ENCODE data around the gene NPAS1. TPM values are rescaled to one million over a fixed set of nuclear protein-coding genes. Genes with fewer than 3 reads are reported as not detected.
"Not testable (repeated sequence)": the region's sequence is repeated elsewhere in the genome, so short reads cannot be mapped to it uniquely, and the experiment has no call there.

The NPAS1 gene
- total RNA-seq, 1 experiment from 2014 or later = 4.8 TPM

GRCh38 chr19:47003611-47004465 lies 15.8 kb upstream of the NPAS1 start:
- DNase-seq = no peak
- H3K4me3 ChIP-seq (ENCODE audit: low read length) = no peak overlapping the region
- H3K27me3 ChIP-seq (ENCODE audit: low read length) = no peaks in the 10 kb centered on the region
- H3K4me2 ChIP-seq (ENCODE audit: low read depth, low read length, poor library complexity, severe bottlenecking) = no peak overlapping the region
- no peaks in the 10 kb centered on the region for H3K79me2 ChIP-seq (ENCODE audit: low read length)
- no peaks in the 10 kb centered on the region for H3K36me3 ChIP-seq (ENCODE audit: insufficient read depth, low read length)
- no peaks in the 10 kb centered on the region for H3K4me1 ChIP-seq (ENCODE audit: low read length)
- H3K9me3 ChIP-seq (ENCODE audit: low read length) = no peaks in the 10 kb centered on the region
- no peak overlapping the region for H2AFZ ChIP-seq (ENCODE audit: low read length)
- H4K20me1 ChIP-seq (ENCODE audit: insufficient read depth, low read depth, low read length) = no peaks in the 10 kb centered on the region
- no peaks in the 10 kb centered on the region for H3K9me2 ChIP-seq (replicated peaks; ENCODE audit: insufficient read depth, low read length)
- H3K9ac ChIP-seq (ENCODE audit: low read length) = no peak overlapping the region
- no peak overlapping the region for H3K27ac ChIP-seq (ENCODE audit: low read length)

- Histone ChIP-seq H3K4me1 (ENCODE audit: low read length) (no peaks in the 10 kb centered on the region), H2AFZ (ENCODE audit: low read length) (no peak overlapping the region)
These were observed 14.4 kb upstream of the NPAS1 start for GRCh38 chr19:47005164-47005641.

GRCh38 chr19:47005873-47006272 lies 13.8 kb upstream of the NPAS1 start:
- H4K20me1 ChIP-seq (ENCODE audit: insufficient read depth, low read depth, low read length) = no peaks in the 10 kb centered on the region
- H3K27me3 ChIP-seq (ENCODE audit: low read length) = no peaks in the 10 kb centered on the region
- H3K9me3 ChIP-seq (ENCODE audit: low read length) = no peaks in the 10 kb centered on the region
- H3K4me1 ChIP-seq (ENCODE audit: low read length) = no peaks in the 10 kb centered on the region
- no peak overlapping the region for H3K4me3 ChIP-seq (ENCODE audit: low read length)
- no peak overlapping the region for H3K4me2 ChIP-seq (ENCODE audit: low read depth, low read length, poor library complexity, severe bottlenecking)
- H2AFZ ChIP-seq (ENCODE audit: low read length) = no peak overlapping the region
- H3K27ac ChIP-seq (ENCODE audit: low read length) = no peak overlapping the region
- no peaks in the 10 kb centered on the region for H3K9me2 ChIP-seq (replicated peaks; ENCODE audit: insufficient read depth, low read length)
- no peaks in the 10 kb centered on the region for H3K36me3 ChIP-seq (ENCODE audit: insufficient read depth, low read length)
- H3K9ac ChIP-seq (ENCODE audit: low read length) = no peak overlapping the region
- peak; percentile 78 for DNase-seq
- no peaks in the 10 kb centered on the region for H3K79me2 ChIP-seq (ENCODE audit: low read length)

More at GRCh38 chr19:47005164-47005641, 14.4 kb upstream of the NPAS1 start:
- no peaks in the 10 kb centered on the region for H3K27me3 ChIP-seq (ENCODE audit: low read length)
- no peak overlapping the region for H3K27ac ChIP-seq (ENCODE audit: low read length)
- H3K4me3 ChIP-seq (ENCODE audit: low read length) = no peak overlapping the region
- no peak overlapping the region for H3K4me2 ChIP-seq (ENCODE audit: low read depth, low read length, poor library complexity, severe bottlenecking)
- H4K20me1 ChIP-seq (ENCODE audit: insufficient read depth, low read depth, low read length) = no peaks in the 10 kb centered on the region
- H3K9me3 ChIP-seq (ENCODE audit: low read length) = no peaks in the 10 kb centered on the region
- no peaks in the 10 kb centered on the region for H3K36me3 ChIP-seq (ENCODE audit: insufficient read depth, low read length)
- H3K9me2 ChIP-seq (replicated peaks; ENCODE audit: insufficient read depth, low read length) = no peaks in the 10 kb centered on the region
- no peak overlapping the region for H3K9ac ChIP-seq (ENCODE audit: low read length)
- no peak for DNase-seq
- no peaks in the 10 kb centered on the region for H3K79me2 ChIP-seq (ENCODE audit: low read length)

- H3K4me2 ChIP-seq (ENCODE audit: low read depth, low read length, poor library complexity, severe bottlenecking) = no peak overlapping the region
These were observed 13.1 kb upstream of the NPAS1 start for GRCh38 chr19:47006496-47006895.

GRCh38 chr19:47010549-47010948 lies 9.1 kb upstream of the NPAS1 start:
- not testable (repeated sequence) for H3K27me3 ChIP-seq (ENCODE audit: low read length); DNase-seq; H3K79me2 ChIP-seq (ENCODE audit: low read length); H3K36me3 ChIP-seq (ENCODE audit: insufficient read depth, low read length); H3K4me2 ChIP-seq (ENCODE audit: low read depth, low read length, poor library complexity, severe bottlenecking); H3K9me3 ChIP-seq (ENCODE audit: low read length); H3K27ac ChIP-seq (ENCODE audit: low read length); H3K4me1 ChIP-seq (ENCODE audit: low read length); H3K4me3 ChIP-seq (ENCODE audit: low read length); H4K20me1 ChIP-seq (ENCODE audit: insufficient read depth, low read depth, low read length); H3K9ac ChIP-seq (ENCODE audit: low read length); H3K9me2 ChIP-seq (replicated peaks; ENCODE audit: insufficient read depth, low read length); H2AFZ ChIP-seq (ENCODE audit: low read length)

More at GRCh38 chr19:47006496-47006895, 13.1 kb upstream of the NPAS1 start:
- no peak overlapping the region for H3K27ac ChIP-seq (ENCODE audit: low read length)
- H3K9ac ChIP-seq (ENCODE audit: low read length) = no peak overlapping the region
- no peaks in the 10 kb centered on the region for H3K9me2 ChIP-seq (replicated peaks; ENCODE audit: insufficient read depth, low read length)
- H3K36me3 ChIP-seq (ENCODE audit: insufficient read depth, low read length) = no peaks in the 10 kb centered on the region
- H4K20me1 ChIP-seq (ENCODE audit: insufficient read depth, low read depth, low read length) = no peaks in the 10 kb centered on the region
- no peaks in the 10 kb centered on the region for H3K4me1 ChIP-seq (ENCODE audit: low read length)
- no peak overlapping the region for H2AFZ ChIP-seq (ENCODE audit: low read length)
- no peak overlapping the region for H3K4me3 ChIP-seq (ENCODE audit: low read length)
- no peaks in the 10 kb centered on the region for H3K27me3 ChIP-seq (ENCODE audit: low read length)
- H3K79me2 ChIP-seq (ENCODE audit: low read length) = no peaks in the 10 kb centered on the region
- no peaks in the 10 kb centered on the region for H3K9me3 ChIP-seq (ENCODE audit: low read length)
- no peak for DNase-seq

- Histone ChIP-seq H3K4me3 (ENCODE audit: low read length) (no peak overlapping the region), H2AFZ (ENCODE audit: low read length) (no peak overlapping the region), H4K20me1 (ENCODE audit: insufficient read depth, low read depth, low read length) (no peaks in the 10 kb centered on the region), H3K4me1 (ENCODE audit: low read length) (no peaks in the 10 kb centered on the region), H3K9ac (ENCODE audit: low read length) (no peak overlapping the region), H3K27ac (ENCODE audit: low read length) (no peak overlapping the region), H3K79me2 (ENCODE audit: low read length) (no peaks in the 10 kb centered on the region), H3K9me2 (replicated peaks; ENCODE audit: insufficient read depth, low read length) (no peaks in the 10 kb centered on the region), H3K4me2 (ENCODE audit: low read depth, low read length, poor library complexity, severe bottlenecking) (no peak overlapping the region), H3K9me3 (ENCODE audit: low read length) (no peaks in the 10 kb centered on the region), H3K27me3 (ENCODE audit: low read length) (no peaks in the 10 kb centered on the region), H3K36me3 (ENCODE audit: insufficient read depth, low read length) (no peaks in the 10 kb centered on the region)
- DNase-seq = no peak
These were observed 7.0 kb upstream of the NPAS1 start for GRCh38 chr19:47012617-47013016.

- Histone ChIP-seq H3K27me3 (ENCODE audit: low read length) (no peaks in the 10 kb centered on the region), H4K20me1 (ENCODE audit: insufficient read depth, low read depth, low read length) (no peaks in the 10 kb centered on the region), H3K4me1 (ENCODE audit: low read length) (no peaks in the 10 kb centered on the region), H3K4me2 (ENCODE audit: low read depth, low read length, poor library complexity, severe bottlenecking) (no peak overlapping the region), H3K36me3 (ENCODE audit: insufficient read depth, low read length) (no peaks in the 10 kb centered on the region), H2AFZ (ENCODE audit: low read length) (peak overlapping the region; percentile 28; the same call in 1 of the 2 replicates), H3K4me3 (ENCODE audit: low read length) (no peak overlapping the region), H3K27ac (ENCODE audit: low read length) (no peak overlapping the region), H3K9me3 (ENCODE audit: low read length) (no peaks in the 10 kb centered on the region), H3K79me2 (ENCODE audit: low read length) (no peaks in the 10 kb centered on the region), H3K9ac (ENCODE audit: low read length) (no peak overlapping the region), H3K9me2 (replicated peaks; ENCODE audit: insufficient read depth, low read length) (no peaks in the 10 kb centered on the region)
- DNase-seq = peak; percentile 72
These were observed 6.6 kb upstream of the NPAS1 start for GRCh38 chr19:47013041-47013517.

GRCh38 chr19:47018923-47019322 lies 714 bp upstream of the NPAS1 start:
- no peaks in the 10 kb centered on the region for H3K9me2 ChIP-seq (replicated peaks; ENCODE audit: insufficient read depth, low read length)
- no peak for DNase-seq
- no peaks in the 10 kb centered on the region for H3K9me3 ChIP-seq (ENCODE audit: low read length)
- no peak overlapping the region for H3K4me2 ChIP-seq (ENCODE audit: low read depth, low read length, poor library complexity, severe bottlenecking)
- H4K20me1 ChIP-seq (ENCODE audit: insufficient read depth, low read depth, low read length) = no peaks in the 10 kb centered on the region
- no peak overlapping the region for H3K9ac ChIP-seq (ENCODE audit: low read length)
- H3K36me3 ChIP-seq (ENCODE audit: insufficient read depth, low read length) = no peaks in the 10 kb centered on the region
- no peak overlapping the region for H3K4me3 ChIP-seq (ENCODE audit: low read length)
- H3K4me1 ChIP-seq (ENCODE audit: low read length) = no peaks in the 10 kb centered on the region
- no peaks in the 10 kb centered on the region for H3K27me3 ChIP-seq (ENCODE audit: low read length)
- H3K27ac ChIP-seq (ENCODE audit: low read length) = no peak overlapping the region
- no peaks in the 10 kb centered on the region for H3K79me2 ChIP-seq (ENCODE audit: low read length)
- H2AFZ ChIP-seq (ENCODE audit: low read length) = no peak overlapping the region

Data from Karpas-422 (cell line).